ENCODE results near the gene PRSS16. TPM values are rescaled to one million over a fixed set of nuclear protein-coding genes. Genes with fewer than 3 reads are reported as not detected.
A peak's percentile ranks its signal among the peaks of the same experiment; 100 is the strongest.
"Not testable (repeated sequence)": the region's sequence is repeated elsewhere in the genome, so short reads cannot be mapped to it uniquely, and the experiment has no call there.

Gene PRSS16
- total RNA-seq, 1 donor from 2014 or later, result not detected

DNA sequence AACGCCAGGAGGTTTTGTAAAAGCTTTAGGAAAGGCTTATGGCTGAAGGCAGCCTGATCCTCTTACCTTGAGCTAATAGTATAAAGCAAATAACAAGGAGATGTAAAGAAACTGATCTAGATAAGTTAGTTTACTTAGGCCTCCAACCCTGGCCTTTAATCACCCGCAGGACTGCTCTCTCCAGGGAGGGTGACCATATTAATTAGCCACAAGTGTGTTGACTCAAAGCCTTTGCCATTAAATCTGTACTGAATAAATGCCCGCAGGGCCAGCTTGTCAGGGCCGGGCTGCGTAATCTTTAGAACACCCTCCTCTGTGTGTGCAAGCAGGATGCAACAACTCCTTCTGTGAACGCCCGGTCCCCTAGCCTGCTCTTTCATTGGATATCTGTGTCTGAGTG lies 6.1 kb upstream of the PRSS16 start:
- no peak for DNase-seq (ENCODE audit: low read depth)

DNA sequence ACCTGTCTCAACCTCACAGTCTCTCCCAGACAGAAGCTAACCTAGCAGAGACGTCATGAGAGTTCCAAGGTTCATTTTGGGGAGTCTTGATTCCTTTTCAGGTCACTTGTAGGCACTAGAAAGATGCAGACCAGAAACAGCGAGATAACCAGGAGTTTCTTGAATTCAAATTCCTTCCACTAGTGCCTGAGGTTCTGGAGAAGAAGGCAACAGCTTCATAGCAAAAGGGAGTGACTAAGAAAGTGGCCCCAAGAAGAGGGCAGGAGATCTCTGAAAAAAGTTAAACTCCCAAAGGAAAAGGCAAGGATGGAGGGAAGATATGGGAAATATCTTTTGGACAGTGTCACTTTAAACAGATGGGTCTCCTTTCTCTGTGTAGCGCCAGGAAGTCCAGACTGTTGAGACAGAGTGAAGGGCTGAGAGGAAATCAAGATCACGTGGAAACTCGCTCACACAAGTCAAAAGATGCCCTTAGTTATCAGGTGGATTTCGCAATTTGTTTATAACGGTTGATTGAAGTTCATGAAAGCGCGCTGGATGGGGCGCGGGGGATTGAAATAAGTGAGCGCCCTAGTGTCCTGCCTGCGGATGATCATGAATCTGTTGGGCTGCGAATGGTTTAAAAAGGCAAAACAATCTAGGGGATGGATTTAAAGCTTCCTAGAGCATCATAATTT lies 4.8 kb upstream of the PRSS16 start:
- no peak for DNase-seq (ENCODE audit: low read depth)

DNA sequence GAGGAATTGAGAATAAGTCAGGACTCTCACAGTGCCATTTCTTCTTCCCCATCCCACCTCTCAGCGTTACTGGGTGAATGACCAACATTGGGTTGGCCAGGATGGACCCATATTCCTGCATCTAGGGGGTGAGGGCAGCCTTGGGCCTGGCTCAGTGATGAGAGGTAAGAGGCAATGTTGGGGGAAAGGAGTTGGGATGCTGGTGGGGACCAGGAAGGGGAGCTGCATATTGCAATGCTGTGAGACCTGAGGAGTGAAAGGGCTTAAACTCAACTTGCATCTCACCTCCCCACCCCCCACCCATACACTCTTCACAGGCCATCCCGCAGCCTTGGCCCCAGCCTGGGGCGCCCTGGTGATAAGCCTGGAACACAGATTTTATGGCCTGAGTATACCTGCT lies 1.3 kb downstream of the PRSS16 start:
- DNase-seq (ENCODE audit: low read depth), result no peak

DNA sequence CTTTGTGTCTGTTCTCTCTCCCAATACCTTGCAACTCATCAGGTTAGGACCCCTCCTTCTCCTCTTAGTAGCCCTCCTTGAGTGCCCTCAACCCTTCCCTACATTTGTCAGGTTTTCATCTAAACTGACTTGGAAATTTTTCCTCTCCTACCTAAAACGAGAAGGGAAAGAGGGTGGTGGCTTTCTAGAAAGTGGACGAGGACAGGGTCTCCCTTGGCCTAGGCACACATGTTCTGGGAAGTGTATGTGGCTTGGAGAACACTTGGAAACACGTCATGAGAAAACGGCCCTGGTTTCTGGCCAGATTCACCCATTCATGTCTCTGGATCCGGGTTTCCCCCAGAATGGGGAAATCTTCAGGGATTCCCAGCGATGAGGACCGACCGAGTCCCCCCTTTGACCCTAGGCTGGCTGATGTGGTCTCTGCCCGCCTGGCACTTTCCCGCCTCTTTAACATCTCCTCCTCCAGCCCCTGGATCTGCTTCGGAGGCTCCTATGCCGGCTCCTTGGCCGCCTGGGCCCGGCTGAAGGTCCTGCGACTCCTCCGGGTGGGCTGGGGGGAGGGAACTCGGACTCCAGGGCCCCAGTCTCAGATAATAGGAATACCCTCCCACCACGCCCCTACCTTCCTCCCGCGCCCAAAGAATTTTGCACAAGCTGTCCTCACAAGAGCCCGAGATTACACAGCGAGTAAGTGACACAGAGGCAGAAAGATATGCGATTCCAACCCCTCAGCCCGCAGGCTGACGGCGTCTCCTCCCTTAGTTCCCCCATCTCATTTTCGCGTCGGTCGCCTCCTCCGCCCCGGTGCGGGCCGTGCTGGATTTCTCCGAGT lies 3.0 kb downstream of the PRSS16 start:
- DNase-seq (ENCODE audit: low read depth), result no peak

DNA sequence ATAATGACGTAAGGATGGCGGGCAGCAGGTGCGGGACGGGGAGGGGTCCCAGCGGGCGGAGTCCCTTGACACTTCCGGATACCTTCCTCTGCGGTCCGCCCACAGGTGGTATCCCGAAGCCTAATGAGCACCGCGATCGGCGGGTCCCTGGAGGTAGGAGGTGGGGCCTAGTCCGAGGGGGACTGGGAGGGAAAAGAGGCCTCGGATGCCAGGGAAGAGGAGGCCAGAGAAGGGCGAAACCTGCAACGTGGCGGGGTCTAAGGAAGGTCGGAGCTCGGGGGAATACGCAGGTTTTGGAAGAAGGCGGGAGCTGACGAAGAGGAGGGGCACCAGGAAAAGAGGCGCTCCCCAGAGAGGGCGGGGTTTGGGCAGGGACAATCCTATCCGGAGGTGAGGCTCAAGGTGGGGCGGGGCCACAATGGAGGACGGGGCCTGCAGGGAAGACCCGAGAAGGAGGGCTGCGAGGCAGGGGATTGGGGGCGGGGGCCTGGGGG lies 3.7 kb downstream of the PRSS16 start:
- no peak for DNase-seq (ENCODE audit: low read depth)

DNA sequence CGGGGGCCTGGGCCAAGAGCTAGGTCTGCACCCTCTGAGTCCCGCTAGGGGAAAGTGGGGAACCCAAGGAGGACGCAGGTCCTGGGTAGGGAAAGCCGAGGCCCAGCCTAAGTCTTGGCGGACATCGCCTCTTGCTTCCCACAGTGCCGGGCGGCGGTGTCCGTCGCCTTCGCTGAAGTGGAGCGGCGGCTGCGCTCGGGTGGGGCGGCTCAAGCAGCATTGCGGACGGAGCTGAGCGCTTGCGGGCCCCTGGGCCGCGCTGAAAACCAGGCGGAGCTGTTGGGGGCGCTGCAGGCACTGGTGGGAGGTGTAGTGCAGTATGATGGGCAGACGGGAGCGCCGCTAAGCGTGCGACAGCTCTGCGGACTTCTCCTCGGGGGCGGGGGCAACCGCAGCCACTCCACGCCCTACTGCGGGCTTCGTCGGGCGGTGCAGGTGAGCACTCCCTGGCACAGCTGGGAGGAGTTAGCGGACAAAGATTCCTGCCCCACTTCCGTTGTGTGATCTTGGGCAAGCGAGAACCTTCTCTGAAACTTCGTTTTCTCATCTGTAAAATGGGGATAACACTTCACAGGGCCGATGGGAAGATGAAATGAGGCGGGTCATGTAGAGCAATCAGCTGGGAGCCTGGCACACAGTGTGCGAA lies 4.2 kb downstream of the PRSS16 start:
- DNase-seq (ENCODE audit: low read depth), result no peak

DNA sequence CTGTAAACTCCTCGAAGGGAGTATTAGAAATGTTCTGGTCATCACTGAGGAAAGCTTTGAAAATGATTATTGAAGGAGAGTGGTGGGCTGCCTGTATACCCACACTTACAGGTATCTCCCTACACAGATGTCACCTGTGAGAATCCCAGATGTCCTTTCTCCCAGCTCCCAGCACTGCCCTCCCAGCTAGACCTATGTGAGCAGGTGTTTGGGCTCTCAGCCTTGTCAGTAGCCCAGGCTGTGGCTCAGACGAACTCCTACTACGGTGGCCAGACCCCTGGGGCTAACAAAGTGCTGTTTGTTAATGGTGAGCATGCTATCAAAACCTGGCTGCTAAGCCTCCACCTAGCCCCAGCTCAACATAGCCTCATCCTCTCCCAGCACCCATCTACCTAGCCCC lies 7.1 kb downstream of the PRSS16 start:
- DNase-seq (ENCODE audit: low read depth), result no peak

DNA sequence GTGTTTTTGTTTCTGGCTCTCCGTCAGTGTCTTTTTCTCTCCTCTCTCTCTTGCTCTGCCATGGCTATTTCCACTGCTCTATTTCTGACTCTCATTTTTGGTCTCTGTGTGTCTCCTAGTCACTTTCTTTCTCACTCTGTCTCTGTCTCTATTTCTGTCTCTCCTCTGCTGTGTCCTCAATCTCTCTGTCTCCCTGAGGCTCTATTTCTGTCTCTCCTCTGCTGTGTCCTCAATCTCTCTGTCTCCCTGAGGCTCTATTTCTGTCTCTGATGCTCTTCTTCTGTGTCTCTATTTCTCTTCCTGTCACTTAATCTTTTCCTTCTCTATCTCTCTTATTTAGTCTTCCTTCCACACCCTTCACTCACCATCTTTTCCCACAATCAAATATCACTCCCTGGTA lies 8.4 kb downstream of the PRSS16 start:
- no peak for DNase-seq (ENCODE audit: low read depth)

DNA sequence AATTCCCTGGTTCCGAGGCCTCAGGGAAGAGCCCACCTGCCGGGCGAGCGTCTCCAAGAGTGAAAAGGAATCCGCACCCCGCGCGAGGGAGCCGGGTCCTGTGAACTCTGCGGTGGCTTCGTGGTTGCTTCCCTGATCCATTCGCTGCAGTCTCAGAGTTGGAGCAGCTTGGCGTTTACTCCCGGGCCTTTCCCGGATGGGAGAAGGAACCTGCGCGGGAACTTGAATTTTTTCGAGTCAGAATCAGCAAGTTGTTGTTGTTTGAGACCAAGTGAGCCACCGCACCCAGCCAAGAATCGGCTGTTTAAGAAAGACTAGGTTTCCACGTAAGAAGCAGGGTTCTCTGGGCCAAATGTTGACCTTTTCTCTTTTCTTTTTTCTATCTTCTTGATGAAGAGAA lies 12.9 kb downstream of the PRSS16 start:
- no peak for DNase-seq (ENCODE audit: low read depth)

DNA sequence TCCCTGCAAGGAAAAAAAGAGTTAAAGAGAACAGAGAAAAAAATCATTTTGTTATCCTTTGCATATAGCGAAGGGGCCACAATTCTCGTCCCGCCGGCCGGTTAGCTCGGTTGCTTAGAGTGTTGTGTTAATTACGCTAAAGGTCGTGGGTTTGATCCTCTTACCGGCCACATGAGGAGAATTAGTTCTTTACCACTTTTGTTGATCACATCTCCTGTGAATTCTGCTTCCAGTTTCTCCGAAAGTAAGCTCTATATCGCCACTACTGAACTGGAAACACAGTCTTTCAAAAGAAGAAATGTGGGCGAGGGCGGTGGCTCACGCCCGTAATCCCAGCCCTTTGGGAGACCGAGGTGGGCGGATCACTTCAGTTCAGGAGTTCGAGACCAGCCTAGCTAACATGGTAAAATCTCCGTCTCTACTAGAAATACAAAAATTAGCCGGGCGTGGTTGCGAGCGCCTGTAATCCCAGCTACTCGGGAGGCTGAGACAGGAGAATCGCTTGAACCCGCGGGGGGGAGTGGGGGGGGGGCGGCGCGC lies 13.4 kb downstream of the PRSS16 start:
- no peak for DNase-seq (ENCODE audit: low read depth)

DNA sequence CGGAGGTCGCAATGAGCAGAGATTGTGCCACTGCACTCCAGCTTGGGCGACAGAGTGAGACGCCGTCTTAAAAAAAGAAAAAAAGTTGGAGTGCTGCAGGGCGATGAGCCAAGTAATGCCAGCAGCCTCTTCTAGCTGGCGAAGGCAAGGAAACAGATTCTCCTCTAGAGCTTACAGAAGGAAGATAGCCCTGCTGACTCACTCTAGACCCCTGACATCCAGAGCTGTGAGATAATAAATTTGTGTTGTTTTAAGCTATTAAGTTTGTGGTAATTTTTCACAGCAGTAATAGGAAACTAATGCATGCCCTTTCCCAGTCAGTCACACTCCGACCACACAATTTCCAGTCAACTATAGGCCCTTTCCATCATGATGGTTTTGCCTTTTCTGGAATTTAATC lies 16.4 kb downstream of the PRSS16 start:
- no peak for DNase-seq (ENCODE audit: low read depth)

DNA sequence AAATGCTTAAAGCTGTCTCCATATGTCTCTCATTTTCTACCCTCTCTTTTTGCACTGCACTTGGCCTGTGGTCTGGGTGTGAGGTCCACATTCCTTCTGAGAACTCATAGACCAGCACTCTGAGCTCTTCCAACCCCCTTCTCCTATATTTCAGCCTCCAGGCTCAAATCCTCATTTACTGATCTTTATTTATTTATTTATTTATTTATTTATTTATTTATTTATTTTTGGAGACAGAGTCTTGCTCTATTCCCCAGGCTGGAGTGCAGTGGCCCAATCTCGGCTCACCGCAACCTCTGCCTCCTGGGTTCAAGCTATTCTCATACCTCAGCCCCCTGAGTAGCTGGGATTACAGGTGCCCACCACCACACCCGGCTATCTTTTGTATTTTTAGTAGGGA lies 19.5 kb downstream of the PRSS16 start:
- DNase-seq (ENCODE audit: low read depth), result not testable (repeated sequence)

DNA sequence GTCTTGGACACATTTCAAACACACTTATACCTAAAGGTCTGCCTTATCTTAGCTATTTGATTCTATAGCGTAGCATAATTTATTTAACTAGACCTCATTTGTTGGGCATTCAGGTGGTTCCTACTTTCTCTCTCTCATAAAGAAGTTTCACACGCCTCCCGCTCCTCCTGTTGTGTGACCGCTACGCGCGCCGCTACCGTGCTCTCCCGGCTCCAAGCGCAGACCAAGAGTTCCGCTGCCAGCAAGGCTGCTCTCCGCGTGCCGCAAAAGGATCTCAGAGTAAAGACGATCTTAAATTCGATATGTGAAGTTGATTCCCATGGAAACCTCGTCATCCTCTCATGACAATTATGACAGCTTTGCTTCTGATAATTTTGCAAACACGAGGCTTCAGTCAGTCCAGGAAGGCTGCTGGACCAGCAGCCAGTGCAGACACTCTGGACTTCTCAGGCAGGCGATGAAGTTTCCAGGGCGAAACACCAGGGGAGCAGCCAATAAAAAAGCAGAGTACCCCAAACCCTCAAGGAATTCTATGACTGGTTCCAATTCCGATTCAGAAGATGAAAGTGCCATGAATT lies 20.4 kb downstream of the PRSS16 start:
- no peak for DNase-seq (ENCODE audit: low read depth)

DNA sequence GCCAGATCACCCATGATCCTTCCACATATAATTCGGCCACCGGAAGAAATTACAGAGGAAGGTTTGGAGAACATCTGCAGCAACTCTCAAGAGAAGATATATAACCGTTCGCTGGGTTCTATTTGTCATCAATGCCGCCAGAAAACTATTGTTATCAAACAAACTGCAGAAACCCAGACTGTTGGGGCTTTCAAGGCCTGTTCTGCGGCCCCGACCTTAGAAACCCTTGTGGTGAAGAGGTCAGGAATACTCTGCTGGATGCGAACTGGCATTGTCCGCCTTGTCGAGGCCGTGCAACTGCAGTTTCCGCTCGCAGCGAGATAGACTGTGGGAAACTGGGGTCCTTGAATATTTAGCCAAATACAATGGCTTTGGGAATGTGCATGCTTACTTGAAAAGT lies 21.3 kb downstream of the PRSS16 start:
- no peak for DNase-seq (ENCODE audit: low read depth)

DNA sequence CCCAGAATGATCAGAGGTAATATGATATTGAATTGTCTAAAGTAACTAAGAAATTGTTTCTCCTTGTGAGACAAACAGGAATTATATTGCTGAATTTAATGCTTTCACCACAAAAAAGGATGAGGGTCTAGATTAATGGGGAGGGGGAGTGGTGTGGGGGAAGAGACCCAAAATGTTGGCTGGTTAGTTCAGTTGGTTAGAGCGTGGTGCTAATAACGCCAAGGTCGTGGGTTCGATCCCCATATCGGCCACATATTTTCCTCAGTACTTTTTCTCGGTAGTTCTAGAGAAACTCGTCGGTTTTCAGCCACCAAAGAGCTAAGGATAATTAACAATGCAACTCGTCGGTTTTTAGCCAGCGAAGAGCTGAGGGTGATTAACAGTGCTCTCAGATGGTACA lies 26.3 kb downstream of the PRSS16 start:
- no peak for DNase-seq (ENCODE audit: low read depth)

DNA sequence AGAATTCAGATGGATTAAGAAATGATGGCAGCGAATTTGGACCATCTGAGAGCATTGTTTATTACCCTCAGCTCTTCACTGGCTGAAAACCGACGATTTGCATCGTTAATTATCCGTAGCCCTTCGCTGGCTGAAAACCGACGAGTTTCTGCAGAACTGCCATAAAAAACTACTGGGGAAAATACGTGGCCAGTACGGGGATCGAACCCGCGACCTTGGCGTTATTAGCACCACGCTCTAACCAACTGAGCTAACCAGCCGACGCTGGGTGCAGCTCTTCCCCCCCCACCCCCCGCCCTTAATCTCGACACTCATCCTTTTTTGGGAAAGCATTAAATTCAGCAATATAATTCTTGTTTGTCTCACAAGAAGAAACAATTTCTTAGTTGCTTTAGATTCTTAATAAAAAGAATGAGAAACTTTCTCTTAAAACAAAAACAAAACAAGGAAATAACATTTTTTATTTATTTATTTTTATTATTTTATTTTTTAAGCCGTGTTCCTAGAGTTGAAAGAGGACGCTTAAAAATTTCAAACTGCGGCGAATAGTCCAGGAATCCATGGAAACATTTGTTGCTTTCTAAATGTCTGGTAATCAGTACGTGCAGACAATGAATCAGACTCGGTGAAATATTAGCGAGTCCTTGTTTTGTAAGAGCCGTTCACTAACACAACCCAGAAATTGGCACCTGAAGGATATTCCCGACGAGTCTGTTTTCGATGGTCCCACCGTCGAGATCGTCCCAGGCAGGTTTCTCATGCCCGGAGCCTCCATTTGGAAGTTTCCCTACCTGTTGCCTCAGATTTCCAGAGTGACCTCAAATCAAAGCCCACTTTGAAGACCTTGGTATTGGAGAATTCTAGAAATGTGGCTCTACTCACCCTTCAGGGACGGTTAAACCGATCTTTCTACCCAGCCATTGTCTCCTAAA lies 27.8 kb downstream of the PRSS16 start:
- DNase-seq (ENCODE audit: low read depth), result no peak

DNA sequence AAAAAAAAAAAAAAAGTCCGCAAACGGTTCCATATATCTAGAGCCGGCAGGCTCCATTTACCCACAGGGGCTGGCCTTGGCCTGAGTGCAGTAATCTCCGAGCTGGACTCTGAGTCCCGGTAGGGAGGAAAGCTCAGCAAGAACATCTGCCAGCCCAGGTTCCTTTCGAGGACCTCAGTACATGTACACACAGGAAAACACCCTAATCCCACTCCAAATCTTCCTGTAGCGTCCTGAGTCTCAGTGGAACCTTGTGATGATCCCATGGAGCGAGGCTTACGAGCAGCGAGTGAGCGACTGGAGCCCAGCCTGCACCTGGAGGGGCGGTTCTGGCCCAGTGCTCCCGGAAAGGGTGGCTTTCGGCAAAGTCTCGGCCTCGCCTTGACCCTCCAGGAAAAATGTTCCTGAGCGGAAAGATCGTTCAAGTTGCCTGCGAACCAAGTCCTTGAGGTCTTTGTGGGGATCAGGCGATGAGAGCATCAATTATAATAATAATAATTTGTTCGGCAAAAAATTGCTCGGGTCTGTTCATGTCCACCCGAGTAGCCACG lies 32.1 kb downstream of the PRSS16 start:
- no peak for DNase-seq (ENCODE audit: low read depth)

DNA sequence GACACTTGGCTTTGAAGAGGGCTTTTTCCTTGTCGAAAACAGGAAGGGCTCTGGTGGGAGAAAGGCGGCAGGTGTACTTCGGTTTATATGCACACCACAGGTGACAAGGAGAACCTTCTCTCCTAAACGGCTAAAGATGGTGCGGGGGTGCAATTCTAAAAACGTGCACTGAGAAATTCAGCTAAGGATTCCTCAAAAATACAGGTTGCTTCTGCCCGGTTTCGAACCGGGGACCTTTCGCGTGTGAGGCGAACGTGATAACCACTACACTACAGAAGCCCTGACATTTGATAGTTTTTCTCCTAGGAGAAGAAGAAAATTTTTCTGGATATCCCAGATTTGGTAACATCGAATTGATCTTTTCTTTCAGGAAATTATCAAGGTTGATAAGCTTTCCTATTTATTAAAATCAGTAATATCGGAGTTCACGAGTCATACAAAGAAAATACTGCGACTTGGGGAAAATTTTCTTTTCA lies 32.6 kb downstream of the PRSS16 start:
- DNase-seq (ENCODE audit: low read depth), result peak; percentile 42

DNA sequence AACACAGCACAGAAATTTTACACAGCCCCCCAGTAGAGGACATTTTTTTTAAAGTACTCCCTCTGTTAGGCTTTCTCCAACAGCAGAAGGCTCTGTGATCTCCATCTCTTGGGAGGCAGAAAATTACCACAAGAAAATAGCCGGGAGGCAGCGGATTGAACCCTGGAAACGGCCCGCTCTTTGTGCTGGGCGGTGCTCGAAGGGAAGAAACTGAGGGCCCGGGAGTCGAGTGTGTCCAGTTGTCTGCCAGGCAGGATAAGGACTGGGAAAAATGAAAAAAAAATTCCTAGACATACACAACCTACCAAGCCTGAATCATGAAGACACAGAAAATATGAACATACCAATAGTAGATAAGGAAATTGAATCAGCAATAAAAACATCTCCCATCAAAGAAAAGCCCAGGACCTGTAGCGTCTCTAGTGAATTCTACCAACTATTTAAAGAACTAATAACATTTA lies 33.1 kb downstream of the PRSS16 start:
- no peak for DNase-seq (ENCODE audit: low read depth)

DNA sequence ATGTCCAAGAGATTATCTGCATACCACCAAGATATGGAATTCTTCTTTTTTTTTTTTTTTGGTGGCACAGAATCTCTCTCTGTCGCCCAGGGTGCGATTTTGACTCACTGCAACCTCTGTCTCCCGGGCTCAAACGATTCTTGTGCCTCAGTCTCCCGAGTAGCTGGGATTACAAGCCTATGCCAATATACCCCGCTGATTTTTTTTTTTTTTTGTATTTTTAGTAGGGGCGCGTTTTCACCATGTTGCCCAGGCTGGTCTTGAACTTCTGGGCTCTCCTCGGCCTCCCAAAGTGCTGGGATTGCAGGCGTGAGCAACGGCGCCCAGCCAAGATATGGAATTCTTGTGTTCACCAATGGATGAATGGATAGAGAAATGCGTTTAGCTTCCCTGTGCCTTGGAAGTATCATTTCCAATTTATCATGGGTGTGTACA lies 33.6 kb downstream of the PRSS16 start:
- DNase-seq (ENCODE audit: low read depth), result no peak

Data from myocyte (in vitro differentiated cells).